WTC11 (cell line): ENCODE measurements around the gene ADIPOR1. TPM values are rescaled to one million over a fixed set of nuclear protein-coding genes. Genes with fewer than 3 reads are reported as not detected.
A peak's percentile ranks its signal among the peaks of the same experiment; 100 is the strongest.

Experiments
- ATAC-seq: fragments of 200-7000 bp; cut with Tn5 transposase; 2 replicates; pipeline ENCODE4 v1.10.0; 2021; ENCODE audit warnings: mild to moderate bottlenecking, moderate library complexity
- Bru-seq: library from RNA; stranded (reverse); fragments of 400-500 nt; gene quantifications from one replicate; lab custom pipeline; 2021; lab: Mats Ljungman, UMichigan
- CTCF ChIA-PET: fragments of 300-600 bp; sonication (Branson Sonifier 250); formaldehyde crosslinking; loops from one replicate; lab custom pipeline; 2021; ENCODE audit warnings: antibody characterized with exemption; lab: Charles Lee
- POLR2A ChIA-PET: fragments of 350-600 bp; sonication (Branson Sonifier 250); formaldehyde crosslinking; loops from one replicate; lab custom pipeline; 2021; ENCODE audit warnings: antibody characterized with exemption; lab: Charles Lee
- DNase-seq: peaks from one replicate; pipeline ENCODE4 v3.0.0; 2021; ENCODE audit warnings: low spot score
- H3K27ac Mint-ChIP-seq: 2 replicates; pipeline ENCODE4 v1.8.0; 2021; ENCODE audit warnings: mixed read lengths
- H3K27me3 Mint-ChIP-seq: 2 replicates; pipeline ENCODE4 v1.8.0; 2021; ENCODE audit warnings: low read depth, mild to moderate bottlenecking, moderate library complexity, mixed read lengths
- H3K36me3 Mint-ChIP-seq: 2 replicates; pipeline ENCODE4 v1.8.0; 2021; ENCODE audit warnings: mixed read lengths
- H3K4me1 Mint-ChIP-seq: 2 replicates; pipeline ENCODE4 v1.8.0; 2022; ENCODE audit warnings: mixed read lengths
- H3K4me3 Mint-ChIP-seq: 2 replicates; pipeline ENCODE4 v1.8.0; 2021; ENCODE audit warnings: mild to moderate bottlenecking, moderate library complexity, mixed read lengths
- H3K9me3 Mint-ChIP-seq: 2 replicates; pipeline ENCODE4 v1.8.0; 2021; ENCODE audit warnings: mixed read lengths
- ATF2 ChIP-seq: sonication (generic); formaldehyde crosslinking; IDR thresholded peaks from 2 replicates; pipeline ENCODE4 v1.8.1; 2022; ENCODE audit warnings: low read depth, missing genetic modification reagents, borderline replicate concordance
- ATF3 ChIP-seq: sonication (generic); formaldehyde crosslinking; conservative IDR thresholded peaks from 2 replicates; pipeline ENCODE4 v1.8.1; 2022; ENCODE audit warnings: mild to moderate bottlenecking, missing genetic modification reagents
- CREB1 ChIP-seq: sonication (generic); formaldehyde crosslinking; IDR thresholded peaks from 2 replicates; pipeline ENCODE4 v1.8.0; 2023; ENCODE audit warnings: mild to moderate bottlenecking, missing genetic modification reagents
- E2F5 ChIP-seq: sonication (generic); formaldehyde crosslinking; IDR thresholded peaks from 2 replicates; pipeline ENCODE4 v1.8.1; 2022; ENCODE audit warnings: mild to moderate bottlenecking, moderate library complexity, missing genetic modification reagents
- ERG ChIP-seq: fragments of 250-450 bp; sonication (Bioruptor Pico); IDR thresholded peaks from 2 replicates; pipeline ENCODE4 v1.8.0; 2021; ENCODE audit warnings: mild to moderate bottlenecking
- ETV6 ChIP-seq: sonication (generic); formaldehyde crosslinking; IDR thresholded peaks from 2 replicates; pipeline ENCODE4 v1.8.1; 2022; ENCODE audit warnings: mild to moderate bottlenecking, missing genetic modification reagents
- KAT7 ChIP-seq: sonication (generic); formaldehyde crosslinking; IDR thresholded peaks from 2 replicates; pipeline ENCODE4 v1.8.1; 2023; ENCODE audit warnings: missing genetic modification reagents, mild to moderate bottlenecking, borderline replicate concordance
- MLX ChIP-seq: sonication (generic); formaldehyde crosslinking; IDR thresholded peaks from 2 replicates; pipeline ENCODE4 v1.8.1; 2023; ENCODE audit warnings: mild to moderate bottlenecking, missing genetic modification reagents, moderate library complexity
- SMAD3 ChIP-seq: sonication (generic); formaldehyde crosslinking; IDR thresholded peaks from 2 replicates; pipeline ENCODE4 v1.8.0; 2022; ENCODE audit warnings: missing genetic modification reagents, mild to moderate bottlenecking, borderline replicate concordance
- SP1 ChIP-seq: sonication (generic); formaldehyde crosslinking; conservative IDR thresholded peaks from 2 replicates; pipeline ENCODE4 v1.8.1; 2022; ENCODE audit warnings: missing genetic modification reagents
- STAT6 ChIP-seq: sonication (generic); formaldehyde crosslinking; conservative IDR thresholded peaks from 2 replicates; pipeline ENCODE4 v1.8.1; 2023; ENCODE audit warnings: mild to moderate bottlenecking, low read depth, missing genetic modification reagents, moderate library complexity
- TEAD1 ChIP-seq: sonication (generic); formaldehyde crosslinking; IDR thresholded peaks from 2 replicates; pipeline ENCODE4 v1.8.0; 2022; ENCODE audit warnings: mild to moderate bottlenecking, missing genetic modification reagents
- TEAD4 ChIP-seq: sonication (generic); formaldehyde crosslinking; IDR thresholded peaks from 2 replicates; pipeline ENCODE4 v1.8.0; 2022; ENCODE audit warnings: mild to moderate bottlenecking, missing genetic modification reagents
- ZMAT4 ChIP-seq: fragments of 250-450 bp; sonication (Bioruptor Pico); IDR thresholded peaks from 2 replicates; pipeline ENCODE4 v1.9.0; 2021; ENCODE audit warnings: mild to moderate bottlenecking
- ZNF232 ChIP-seq: sonication (generic); formaldehyde crosslinking; IDR thresholded peaks from 2 replicates; pipeline ENCODE4 v1.8.0; 2022; ENCODE audit warnings: mild to moderate bottlenecking, missing genetic modification reagents
- ZNF281 ChIP-seq: sonication (generic); formaldehyde crosslinking; IDR thresholded peaks from 2 replicates; pipeline ENCODE4 v1.8.0; 2023; ENCODE audit warnings: mild to moderate bottlenecking, missing genetic modification reagents
- ZNF317 ChIP-seq: sonication (generic); formaldehyde crosslinking; IDR thresholded peaks from 2 replicates; pipeline ENCODE4 v1.8.1; 2023; ENCODE audit warnings: low read depth, mild to moderate bottlenecking, moderate library complexity, missing genetic modification reagents, borderline replicate concordance
- ZNF423 ChIP-seq: fragments of 250-450 bp; sonication (Bioruptor Pico); IDR thresholded peaks from 2 replicates; pipeline ENCODE4 v2.1.2; 2022; ENCODE audit warnings: mild to moderate bottlenecking, moderate library complexity
- long read RNA-seq, 3 experiments: library from RNA in 1 of 3; library from capped mRNA in 1 of 3; library from polyadenylated mRNA in 1 of 3; unstranded in 2 of 3; stranded (forward) in 1 of 3; transcript quantifications; one replicate each; pipeline ENCODE4 v2.0.0, GENCODE V29; 2021
- total RNA-seq: library from RNA; stranded (reverse); gene quantifications from 3 replicates; pipeline ENCODE4 v1.2.3, GENCODE V29; 2021

Gene ADIPOR1
- total RNA-seq (68.7 to 73.2 TPM (median 72.6 TPM) in 3 replicates), Bru-seq, nascent RNA (percentile 88 among the genes with signal in this experiment)
- long read RNA-seq, experiment 1, transcript ADIPOR1-201 (8 exons, 2,177 nt) = major isoform, 616 of 682 reads
- long read RNA-seq, experiment 1, partial matches to known transcripts = 19 of 682 reads
- long read RNA-seq, experiment 1, other reads (novel, unspliced or antisense) = 46 of 682 reads
- long read RNA-seq, experiment 2, transcript ADIPOR1-201 (8 exons, 2,177 nt) = major isoform, 88 of 128 reads
- long read RNA-seq, experiment 2, transcript ADIPOR1-205 (3 exons, 2,109 nt) = minor isoform, 6 of 128 reads
- long read RNA-seq, experiment 2, partial matches to known transcripts = 19 of 128 reads
- long read RNA-seq, experiment 2, other reads (novel, unspliced or antisense) = 15 of 128 reads
- long read RNA-seq, experiment 3, transcript ADIPOR1-201 (8 exons, 2,177 nt) = major isoform, 36 of 37 reads
- long read RNA-seq, experiment 3, partial matches to known transcripts = 0 of 37 reads
- long read RNA-seq, experiment 3, other reads (novel, unspliced or antisense) = 1 of 37 reads

GRCh38 chr1:202957733-202958543 is at the start of gene ADIPOR1:
Gene ADIPOR1, minus strand, starts transcription at chr1:202958312. Its CDS starts 7,242 bp downstream, at chr1:202951070.
- POLR2A ChIA-PET = no interaction called here
- peak within 1 kb of the TSS; percentile 94; the same call in 1 of the 2 replicates for H3K27ac Mint-ChIP-seq
- CTCF ChIA-PET = no interaction called here
- DNase-seq = peak; percentile 95
- peaks cover 16% of the 10 kb centered on the region for H3K4me1 Mint-ChIP-seq
- no peaks in the 10 kb centered on the region for H3K36me3 Mint-ChIP-seq
- peak within 1 kb of the TSS; percentile 97 for H3K4me3 Mint-ChIP-seq
- peak; percentile 98 for ATAC-seq
- no peaks in the 10 kb centered on the region for H3K9me3 Mint-ChIP-seq
- no peaks in the 10 kb centered on the region for H3K27me3 Mint-ChIP-seq
- TF ChIP-seq ZMAT4 (CRISPR knock-in tag) (0 out of 2 replicates have a peak, but pooled peaks have one; percentile 65), ZNF232 (CRISPR knock-in tag) (no peak), ERG (CRISPR knock-in tag) (no peak), CREB1 (CRISPR knock-in tag) (no peak), TEAD4 (CRISPR knock-in tag) (no peak), MLX (CRISPR knock-in tag) (no peak), ETV6 (CRISPR knock-in tag) (peak; percentile 76), SMAD3 (CRISPR knock-in tag) (0 out of 2 replicates have a peak, but pooled peaks have one; percentile 13), ZNF281 (CRISPR knock-in tag) (no peak), KAT7 (CRISPR knock-in tag) (no peak), ATF2 (CRISPR knock-in tag) (no peak), ATF3 (no peak), ZNF317 (CRISPR knock-in tag) (no peak), E2F5 (CRISPR knock-in tag) (0 out of 2 replicates have a peak, but pooled peaks have one; percentile 9), ZNF423 (no peak), TEAD1 (CRISPR knock-in tag) (0 out of 2 replicates have a peak, but pooled peaks have one; percentile 71), STAT6 (no peak), SP1 (peak; percentile 89)
